CD4-positive, alpha-beta T cell treated with Interleukin-17A for 4 hours (primary cell): ENCODE data around the gene TJP2.

ENCODE experiments used
- DNase-seq: peaks from one replicate; pipeline ENCODE4 v3.0.0-alpha.2; 2020; ENCODE audit warnings: mixed read lengths

The TJP2 gene

DNA sequence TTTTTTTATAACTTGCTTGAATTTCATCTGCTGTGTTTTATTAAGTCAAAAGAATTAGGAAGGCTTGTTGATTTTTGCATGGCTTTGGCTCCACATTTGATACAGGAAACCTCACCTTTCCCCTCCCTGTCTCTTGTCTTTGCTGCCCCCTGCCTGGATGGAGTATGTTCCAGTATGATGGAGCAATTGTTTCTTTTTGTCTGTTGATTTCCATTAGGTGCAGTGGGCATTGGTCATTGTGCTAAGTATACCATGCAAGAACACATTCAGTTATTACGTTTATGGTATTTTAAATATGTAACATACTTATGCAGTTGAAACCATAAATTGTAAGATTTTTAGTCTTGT lies 19.6 kb downstream of the TJP2 start:
- DNase-seq, result no peak

DNA sequence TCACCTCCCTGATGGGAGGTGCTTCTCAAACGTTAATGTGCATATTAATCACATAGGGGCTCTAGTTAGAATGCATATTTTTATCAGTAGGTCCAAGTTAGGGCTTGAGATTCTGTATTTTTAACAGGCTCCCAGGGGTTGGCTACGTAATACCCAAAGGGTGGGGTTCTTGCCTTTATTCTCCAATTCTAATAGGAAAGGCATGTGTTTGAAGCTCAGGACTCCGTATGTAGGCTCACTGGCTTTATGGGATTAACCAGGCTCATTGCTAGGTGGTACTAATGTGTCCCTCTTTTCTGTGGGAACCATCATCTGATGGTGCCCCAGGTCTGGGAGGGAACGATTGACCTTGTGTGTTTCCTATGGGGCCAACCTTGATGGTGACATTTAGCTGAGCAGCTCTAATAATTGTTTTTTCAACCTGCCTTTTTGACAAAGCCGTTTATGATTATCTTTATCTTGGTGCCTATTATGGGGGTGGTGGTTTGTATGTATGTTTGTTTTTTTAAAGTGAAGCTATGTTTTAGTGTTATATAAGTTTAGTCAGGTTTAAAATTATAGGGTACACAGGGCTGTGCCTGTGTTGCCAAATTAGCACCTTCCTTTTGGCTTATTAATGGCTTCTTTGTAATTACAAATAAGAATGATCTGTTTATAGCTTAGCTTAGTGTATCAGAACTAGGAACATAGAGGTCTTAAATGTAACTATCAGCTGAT lies 20.8 kb downstream of the TJP2 start:
- DNase-seq, result no peak

DNA sequence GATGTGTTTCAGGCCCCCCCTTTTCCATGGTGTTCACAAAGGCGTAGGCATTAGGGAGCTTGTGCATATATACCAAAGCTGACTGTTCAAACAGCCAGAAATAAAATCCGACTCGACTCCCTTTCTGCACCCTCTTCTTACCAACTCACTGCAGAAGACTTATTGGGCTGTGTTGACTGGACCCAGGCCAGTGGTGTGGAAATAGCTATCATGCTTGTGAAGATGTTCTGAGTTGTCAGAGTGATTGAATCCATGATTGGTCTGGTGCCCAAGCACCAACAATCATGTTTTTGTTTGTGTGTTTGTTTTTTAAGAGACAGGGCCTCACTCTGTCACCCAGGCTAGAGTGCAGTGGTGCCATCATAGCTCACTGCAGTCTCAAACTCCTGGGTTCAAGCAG lies 21.6 kb downstream of the TJP2 start:
- DNase-seq, result no peak

DNA sequence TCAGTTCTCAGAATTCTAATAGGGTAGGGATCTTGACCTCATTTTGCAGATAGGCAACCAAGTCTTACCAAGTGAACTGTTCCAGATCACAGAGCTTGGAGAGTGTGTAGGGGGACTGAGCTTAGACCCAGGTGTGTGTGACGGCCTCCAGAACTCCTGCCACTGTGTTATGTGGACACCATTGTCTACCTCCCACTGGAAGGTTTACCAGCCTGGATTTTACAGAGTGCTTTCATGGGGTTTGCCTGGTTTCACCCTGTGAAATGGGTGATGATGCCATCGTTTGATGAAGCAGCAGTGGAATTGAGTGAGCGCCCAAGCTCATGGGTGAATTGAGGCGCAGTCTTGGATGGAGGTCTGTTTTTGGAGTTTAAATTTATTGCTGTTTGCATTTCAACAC lies 23.6 kb downstream of the TJP2 start:
- no peak for DNase-seq

DNA sequence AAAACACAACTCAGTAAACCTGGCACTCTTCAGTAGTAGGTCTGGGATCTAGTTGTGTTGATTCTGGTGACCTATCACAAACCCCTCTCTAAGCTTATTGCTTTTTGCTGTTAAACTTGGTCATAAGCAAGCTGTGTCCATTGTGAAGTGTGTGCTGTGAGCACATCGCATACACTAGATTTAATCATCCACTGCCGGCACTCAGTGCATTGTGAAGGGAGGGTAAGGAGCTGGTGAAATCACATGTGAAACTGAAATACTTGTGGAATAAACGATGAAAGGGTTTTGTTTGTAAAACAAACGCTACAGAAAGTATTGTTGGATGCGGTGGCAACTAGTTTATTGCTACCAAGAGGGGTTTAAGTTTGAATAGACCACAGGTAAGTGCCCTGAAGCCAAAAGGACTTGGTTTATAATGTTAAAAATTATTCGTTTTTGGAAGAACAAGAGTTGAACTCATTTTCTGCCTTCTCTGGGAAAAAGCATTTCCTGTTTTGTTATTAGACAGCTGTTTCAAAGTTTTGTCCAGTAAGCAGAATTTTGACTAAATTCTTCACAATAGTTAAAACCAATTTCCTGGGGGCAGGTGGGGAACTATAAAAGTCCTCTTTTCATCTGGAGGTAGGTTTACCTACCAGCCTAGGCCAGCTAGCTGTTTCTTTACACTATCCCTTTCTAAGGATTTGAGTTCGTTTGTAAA lies 24.6 kb downstream of the TJP2 start:
- no peak for DNase-seq

DNA sequence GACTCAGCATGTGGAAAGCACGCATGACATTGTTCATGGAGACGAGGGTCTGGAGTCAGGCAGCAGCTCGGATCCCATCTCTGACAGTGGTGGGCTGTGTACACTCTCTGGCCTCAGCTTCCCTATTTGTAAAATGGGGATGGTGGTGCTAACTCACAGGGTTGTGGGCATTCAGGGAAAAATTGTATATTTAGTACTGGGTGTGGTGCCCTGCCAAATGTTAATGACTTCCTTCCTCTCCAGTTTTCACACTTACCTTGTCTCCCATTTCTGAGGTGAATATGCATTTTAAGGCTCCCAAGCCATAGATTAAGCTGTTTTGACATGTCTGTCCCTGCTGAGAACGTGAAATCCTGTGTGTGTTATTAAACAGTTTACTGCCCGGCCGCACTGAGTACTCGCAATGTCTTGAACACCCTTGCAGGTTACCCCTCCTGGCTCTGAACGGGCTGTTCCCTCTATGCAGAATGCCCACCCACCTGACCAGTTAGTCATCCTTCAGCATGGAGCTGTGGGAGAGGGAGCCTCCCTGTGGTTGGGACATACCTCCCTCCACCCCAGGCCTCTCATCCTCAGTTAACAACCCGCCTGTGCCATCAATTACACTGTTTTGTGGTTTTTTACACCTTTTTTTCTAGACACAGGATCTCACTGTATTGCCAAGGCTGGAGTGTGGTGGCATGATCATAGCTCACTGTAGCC lies 25.8 kb downstream of the TJP2 start:
- no peak for DNase-seq

DNA sequence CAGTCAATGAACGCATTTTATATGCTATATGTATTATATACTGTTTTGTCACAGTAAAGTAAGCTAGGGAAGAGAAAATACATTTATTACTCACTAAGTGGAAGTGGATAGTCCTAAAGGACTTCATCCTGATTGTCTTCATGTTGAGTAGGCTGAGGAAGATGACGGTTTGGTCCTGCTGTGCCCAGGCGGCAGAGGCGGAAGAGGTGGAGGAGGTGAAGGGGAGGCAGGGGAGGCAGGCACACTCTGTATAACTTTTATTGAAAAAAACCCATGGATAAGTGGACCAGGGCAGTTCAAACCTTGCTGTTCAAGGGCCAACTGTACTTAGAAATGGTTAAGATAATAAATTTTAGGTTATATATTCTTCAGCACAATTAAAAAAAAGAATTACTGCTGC lies 28.5 kb downstream of the TJP2 start:
- DNase-seq, result no peak

DNA sequence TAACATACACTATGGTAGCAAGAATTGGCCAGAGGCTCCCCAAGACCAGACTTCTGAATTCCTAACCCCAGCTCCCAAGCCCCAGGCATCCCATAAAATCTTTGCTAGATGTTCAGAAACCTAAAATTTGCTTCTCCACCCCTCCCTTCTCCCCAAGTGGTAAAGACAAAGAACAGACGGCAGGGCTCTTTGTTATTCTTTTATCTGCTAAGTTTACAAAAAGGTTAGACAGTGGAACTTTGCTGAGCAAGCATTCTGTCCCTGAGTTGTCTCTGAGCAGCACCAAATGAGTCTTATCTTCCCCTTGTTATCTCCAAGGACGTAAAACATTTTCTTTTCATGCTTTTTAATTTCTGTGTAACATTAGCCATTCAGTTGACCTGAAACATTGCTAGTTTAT lies 30.2 kb downstream of the TJP2 start:
- no peak for DNase-seq

DNA sequence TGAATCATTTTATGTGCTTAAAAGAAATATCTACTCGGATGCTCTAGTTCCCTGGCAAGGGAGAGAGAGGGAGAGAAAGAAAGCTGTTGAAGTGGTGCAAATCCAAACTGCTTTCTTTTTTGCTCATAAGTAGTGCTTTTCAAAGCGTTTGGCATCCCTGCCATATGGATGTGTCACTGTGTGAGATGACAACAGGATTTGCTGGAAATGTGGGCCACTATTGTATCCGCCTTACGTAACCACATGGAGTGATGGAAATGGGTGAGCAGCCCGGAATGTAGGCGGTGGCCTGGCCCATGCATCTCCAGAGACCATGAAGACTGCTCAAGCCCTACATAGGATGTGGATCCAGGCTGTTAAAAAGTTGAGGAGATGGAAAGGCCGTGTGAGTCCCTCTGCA lies 30.8 kb downstream of the TJP2 start:
- DNase-seq, result no peak

DNA sequence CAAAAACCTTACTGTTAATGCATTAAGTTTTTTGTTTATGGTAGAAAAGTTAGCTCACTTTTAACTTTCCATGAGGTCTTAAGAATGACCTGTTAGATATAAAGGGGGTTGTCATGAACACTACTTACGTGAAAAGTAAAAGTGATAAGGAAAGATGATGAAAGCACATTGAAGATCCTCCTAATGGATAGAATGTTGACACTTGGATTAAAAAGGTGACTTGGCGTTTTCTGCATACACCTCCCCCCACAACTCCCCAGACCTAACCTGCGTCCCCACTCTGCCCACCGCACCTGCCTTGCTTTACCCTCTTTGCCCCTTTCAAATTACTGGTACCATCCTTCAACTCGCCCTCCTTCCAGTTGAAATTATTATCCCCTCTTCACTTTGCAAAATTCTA lies 32.0 kb downstream of the TJP2 start:
- DNase-seq, result no peak

DNA sequence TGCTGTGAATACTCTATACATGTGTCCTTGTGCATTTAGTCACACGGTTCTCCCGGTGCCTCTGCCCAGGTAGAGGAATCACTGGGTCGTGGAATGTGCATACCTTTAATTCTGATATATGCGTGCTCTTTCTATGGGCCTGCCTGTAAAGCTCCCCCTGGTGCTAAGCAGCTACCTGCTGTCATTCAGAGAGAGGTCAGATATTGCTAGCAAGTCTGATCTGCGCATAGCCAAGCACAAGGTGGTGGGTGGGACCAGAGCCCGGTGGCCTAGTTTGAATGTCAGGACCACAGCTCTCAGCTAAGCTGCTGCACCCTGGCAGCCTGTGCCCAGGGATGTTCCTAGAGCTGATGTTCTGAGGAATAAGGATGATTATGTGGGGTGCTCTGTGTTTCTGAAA lies 33.4 kb downstream of the TJP2 start:
- no peak for DNase-seq

DNA sequence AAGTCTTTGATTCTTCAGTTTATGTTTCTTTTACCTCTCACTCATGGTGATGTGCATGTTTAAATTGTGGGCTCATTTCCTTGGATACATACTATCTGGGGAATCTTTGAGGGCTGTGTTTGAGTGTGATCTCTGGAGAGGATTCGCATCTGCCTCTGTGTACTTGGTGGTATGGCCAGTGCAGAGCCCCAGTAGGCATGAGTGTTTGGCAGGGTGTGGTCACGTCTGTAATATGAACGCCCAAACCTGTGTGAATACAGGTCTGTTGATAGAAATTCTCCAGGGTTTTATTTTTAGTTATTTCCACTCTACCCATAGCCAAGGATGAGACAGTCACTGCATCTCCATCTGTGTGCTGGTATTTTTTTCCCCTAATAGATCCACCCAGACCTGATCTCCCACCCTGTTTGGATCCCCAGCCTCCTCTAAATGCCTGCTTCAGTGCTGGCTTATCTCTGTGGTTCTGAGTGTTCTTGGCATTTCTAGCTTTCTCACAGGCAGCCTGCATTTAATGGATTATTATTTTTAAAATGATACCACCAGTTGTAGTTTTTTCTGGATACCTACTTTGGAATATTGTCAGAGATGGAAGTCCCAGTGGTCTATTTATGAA lies 37.5 kb downstream of the TJP2 start:
- DNase-seq, result no peak

DNA sequence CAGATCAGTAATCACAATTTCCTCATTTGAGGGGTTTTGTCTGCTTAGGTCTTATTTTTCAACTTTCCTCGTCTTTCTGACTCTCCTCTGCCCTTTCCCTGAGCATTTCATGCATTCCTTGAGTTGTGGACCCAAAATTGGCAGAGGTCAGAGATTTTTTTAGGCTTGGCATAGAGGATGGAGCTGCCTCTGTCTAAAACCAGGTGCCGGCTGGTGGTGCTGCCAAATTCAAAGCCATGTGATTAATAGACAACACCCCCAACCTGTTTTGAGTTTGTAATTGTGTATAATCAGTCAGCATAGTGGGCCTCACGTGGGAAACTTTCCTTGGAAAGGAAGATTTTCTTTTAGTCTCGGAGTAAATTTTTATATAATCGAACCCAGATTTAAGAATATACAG lies 39.6 kb downstream of the TJP2 start:
- no peak for DNase-seq

DNA sequence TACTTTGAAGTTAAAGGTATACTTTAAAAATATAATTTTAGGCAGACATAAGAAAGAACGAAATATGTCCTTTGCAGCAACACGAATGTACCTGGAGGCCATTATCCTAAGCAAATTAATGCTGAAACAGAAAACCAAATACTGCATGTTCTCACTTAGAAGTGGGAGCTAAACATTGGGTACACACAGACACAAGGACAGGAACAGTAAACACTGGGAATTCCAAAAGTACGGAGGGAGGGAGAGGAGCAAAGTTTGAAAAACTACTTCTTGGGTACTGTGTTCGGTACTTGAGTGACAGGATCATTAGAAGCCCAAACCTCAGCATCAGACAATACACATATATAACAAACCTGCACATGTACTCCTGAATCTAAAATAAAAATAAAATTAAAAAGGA lies 40.9 kb downstream of the TJP2 start:
- DNase-seq, result no peak

DNA sequence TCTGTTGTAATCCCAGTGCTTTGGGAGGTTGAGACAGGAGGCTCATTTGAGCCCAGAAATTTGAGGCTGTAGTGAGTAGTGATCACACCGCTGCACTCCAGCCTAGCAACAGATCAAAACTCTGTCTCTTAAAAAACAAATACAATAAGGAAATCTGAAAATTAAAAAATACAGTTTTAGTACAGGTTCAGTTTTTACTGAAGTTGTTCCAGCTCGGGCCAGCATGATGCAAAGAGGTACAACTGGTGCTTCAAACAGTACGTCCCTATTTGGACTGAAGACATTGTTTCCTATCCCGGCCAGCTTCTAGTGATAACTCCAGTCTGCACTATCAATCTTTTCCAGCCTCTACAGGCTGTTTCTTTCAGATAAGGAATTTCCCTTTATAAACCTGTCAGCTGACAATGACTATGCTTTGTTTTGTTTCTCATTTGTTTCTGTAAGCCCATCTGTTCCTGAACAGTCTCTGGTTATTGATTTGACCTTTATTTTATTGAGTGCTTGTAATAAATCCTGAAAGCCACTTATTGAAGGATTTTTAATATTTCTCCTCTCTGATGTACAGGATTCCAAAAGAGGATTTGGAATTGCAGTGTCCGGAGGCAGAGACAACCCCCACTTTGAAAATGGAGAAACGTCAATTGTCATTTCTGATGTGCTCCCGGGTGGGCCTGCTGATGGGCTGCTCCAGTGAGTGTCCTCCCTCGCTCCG lies 41.9 kb downstream of the TJP2 start:
- DNase-seq, result no peak

DNA sequence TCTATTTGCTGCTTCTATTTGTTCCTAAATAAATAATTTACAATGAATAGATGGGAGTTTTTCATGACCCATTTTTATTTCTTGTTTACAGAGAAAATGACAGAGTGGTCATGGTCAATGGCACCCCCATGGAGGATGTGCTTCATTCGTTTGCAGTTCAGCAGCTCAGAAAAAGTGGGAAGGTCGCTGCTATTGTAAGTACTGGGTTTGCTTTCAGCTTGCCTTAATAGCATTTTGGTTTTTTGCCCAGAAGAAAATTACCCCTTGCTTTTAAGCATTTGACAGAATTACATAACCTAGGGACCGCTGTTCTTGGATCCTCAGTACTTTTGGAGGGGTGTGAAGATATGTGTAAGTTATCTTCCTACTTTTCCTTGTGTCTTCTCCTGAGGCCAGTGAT lies 44.1 kb downstream of the TJP2 start:
- DNase-seq, result no peak

DNA sequence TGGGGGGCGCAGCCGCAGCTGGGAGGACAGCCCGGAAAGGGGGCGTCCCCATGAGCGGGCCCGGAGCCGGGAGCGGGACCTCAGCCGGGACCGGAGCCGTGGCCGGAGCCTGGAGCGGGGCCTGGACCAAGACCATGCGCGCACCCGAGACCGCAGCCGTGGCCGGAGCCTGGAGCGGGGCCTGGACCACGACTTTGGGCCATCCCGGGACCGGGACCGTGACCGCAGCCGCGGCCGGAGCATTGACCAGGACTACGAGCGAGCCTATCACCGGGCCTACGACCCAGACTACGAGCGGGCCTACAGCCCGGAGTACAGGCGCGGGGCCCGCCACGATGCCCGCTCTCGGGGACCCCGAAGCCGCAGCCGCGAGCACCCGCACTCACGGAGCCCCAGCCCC lies 47.0 kb downstream of the TJP2 start:
- no peak for DNase-seq

DNA sequence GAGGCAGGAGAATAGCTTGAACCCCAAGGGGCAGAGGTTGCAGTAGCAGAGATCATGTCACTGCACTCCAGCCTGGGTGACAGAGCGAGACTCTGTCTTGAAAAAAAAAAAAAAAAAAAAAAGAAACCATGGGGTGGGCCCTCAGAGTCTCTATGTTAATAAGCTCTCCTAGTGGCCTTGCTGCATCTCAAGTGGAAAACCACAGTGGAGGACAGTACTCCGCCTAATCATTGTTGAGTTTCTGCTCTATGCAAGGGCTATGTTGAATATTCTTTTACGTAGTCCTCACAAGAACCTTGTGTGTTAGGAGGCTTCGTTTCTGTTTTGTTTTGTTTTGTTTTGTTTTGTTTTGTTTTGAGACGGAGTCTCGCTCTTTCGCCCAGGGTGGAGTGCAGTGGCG lies 48.9 kb downstream of the TJP2 start:
- no peak for DNase-seq

DNA sequence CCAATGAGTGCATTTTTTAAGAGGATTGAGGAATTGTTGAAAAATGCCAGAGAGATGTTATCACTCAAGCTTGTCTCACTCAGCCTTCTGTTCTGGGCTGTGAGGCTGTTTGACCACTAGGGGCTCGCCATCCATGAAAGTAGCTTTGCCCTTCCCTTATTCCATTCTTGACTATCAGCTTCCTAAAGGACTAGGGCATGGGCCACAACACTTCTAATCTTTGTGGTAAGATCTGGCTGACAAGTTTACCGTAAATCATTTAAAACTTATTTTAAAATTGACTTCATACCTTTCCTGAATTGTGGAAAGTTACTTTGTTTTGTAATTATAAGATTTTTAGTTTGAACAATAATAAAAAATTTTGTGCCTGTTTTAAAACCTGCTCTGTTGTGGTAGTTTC lies 49.5 kb downstream of the TJP2 start:
- no peak for DNase-seq

DNA sequence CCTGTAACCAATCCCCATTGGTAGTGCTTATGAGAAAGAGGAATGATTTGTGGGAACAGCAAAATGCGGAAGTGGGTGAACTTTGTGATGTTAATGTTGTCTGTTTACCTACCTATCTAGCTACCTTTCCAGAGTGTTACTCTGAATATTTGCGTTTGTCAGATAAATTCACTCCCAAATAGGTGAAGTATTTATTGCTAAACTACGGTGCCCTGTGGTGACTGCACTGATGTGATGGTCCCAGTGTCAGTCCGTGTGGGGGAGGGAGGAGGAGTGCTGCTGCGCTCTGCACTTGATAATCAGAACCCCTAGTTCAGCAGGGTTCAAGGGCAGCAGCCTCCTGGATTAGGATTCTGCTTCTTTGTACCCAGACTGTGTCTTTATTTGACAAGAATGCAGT lies 55.3 kb downstream of the TJP2 start:
- DNase-seq, result no peak

DNA sequence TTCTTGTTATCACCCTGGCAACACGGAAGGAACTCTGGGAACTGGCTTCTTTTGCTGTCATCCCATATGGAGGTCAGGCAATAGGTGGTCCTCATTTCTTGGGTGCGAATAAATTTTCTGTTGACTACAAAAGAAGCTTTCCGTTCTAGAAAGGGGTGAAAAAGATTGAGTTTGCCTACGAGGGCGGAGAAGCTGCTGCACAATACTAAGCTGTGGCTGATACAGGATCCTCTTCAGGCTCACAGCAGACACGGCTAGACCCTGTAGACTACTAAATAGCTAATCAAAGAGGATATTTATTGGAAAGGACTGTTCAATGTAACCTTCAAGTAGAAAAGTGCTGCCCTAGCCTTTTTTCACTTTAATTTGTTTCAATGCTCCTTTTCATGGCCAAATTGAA lies 58.1 kb downstream of the TJP2 start:
- DNase-seq, result no peak

DNA sequence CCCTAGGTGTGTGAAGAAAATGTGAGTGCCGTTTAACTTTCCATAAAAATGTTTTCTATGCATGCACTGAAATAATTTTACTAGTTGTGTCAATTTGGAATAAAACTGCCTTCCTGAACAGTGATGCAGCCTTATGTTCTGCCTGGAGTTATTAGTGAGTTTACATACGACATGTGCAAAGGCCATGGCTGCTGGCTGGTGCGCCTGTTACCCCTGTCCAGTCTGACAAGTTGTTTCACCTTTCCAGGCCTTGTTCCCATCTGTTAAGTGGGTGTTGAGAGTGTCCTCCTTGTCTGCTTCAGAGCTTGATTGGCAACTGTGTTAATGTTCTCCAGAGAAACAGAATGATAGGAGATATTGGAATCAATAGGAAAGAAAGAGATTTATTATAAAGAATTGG lies 60.6 kb downstream of the TJP2 start:
- DNase-seq, result no peak

DNA sequence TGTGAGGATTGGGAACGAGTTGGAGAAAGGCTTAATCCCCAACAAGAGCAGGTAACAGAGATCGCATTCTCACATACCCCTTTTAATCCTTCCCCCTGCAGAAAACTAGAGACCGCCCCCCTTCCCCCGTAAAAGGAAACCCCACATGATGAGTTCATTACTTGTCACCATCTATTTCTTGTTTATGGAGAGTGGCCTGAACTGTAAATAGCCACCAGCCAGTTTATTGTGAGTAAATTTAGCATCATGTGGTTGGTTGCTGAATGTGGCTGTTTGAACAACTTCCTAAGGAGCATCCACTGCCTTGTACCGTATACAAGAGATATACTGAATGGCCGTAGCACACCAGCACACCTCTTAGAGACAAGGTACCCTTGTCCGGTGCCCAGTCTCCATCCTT lies 62.1 kb downstream of the TJP2 start:
- DNase-seq, result no peak
